Measurements from ENCODE around the gene GRIPAP1. TPM values are rescaled to one million over a fixed set of nuclear protein-coding genes. Genes with fewer than 3 reads are reported as not detected.

GRIPAP1 gene
- total and polyA plus RNA-seq, 2 experiments from 2014 or later, result 44.8 to 67.3 TPM

- peak overlapping the region; percentile 61 for H3K4me3 ChIP-seq
- H3K27ac ChIP-seq, result peak overlapping the region; percentile 74
- peaks cover 17% of the 10 kb centered on the region for H3K36me3 ChIP-seq
- TF ChIP-seq CTCF (IDR thresholded peaks at IDR 0.05; ENCODE audit: low read depth, low read length), result no peak
- peak in 1 of 2 donors; percentile 48 for DNase-seq (ENCODE audit: low read depth in 1 of 2, low spot score in 1 of 2)
- no peaks in the 10 kb centered on the region for H3K9me3 ChIP-seq (ENCODE audit: low read depth)
- peaks cover 21% of the 10 kb centered on the region for H3K4me1 ChIP-seq (ENCODE audit: low read depth)
- H3K27me3 ChIP-seq, result no peaks in the 10 kb centered on the region
Measured at GRCh38 chrX:49041744-49042580, 39.9 kb upstream of the GRIPAP1 start.

GRCh38 chrX:49040376-49040955, 38.4 kb upstream of the GRIPAP1 start:
- DNase-seq (ENCODE audit: low read depth in 1 of 2, low spot score in 1 of 2), result peak in 1 of 2 donors; percentile 38
- Histone ChIP-seq H3K27me3 (no peaks in the 10 kb centered on the region), H3K4me1 (ENCODE audit: low read depth) (peaks cover 21% of the 10 kb centered on the region), H3K36me3 (peaks cover 22% of the 10 kb centered on the region), H3K4me3 (peak overlapping the region; percentile 0), H3K27ac (peak overlapping the region; percentile 92), H3K9me3 (ENCODE audit: low read depth) (no peaks in the 10 kb centered on the region)
- no peak for TF ChIP-seq CTCF (IDR thresholded peaks at IDR 0.05; ENCODE audit: low read depth, low read length)

- H3K4me1 ChIP-seq (ENCODE audit: low read depth), result peaks cover 21% of the 10 kb centered on the region
- H3K4me3 ChIP-seq, result peak overlapping the region; percentile 0
- peaks cover 22% of the 10 kb centered on the region for H3K36me3 ChIP-seq
- H3K27me3 ChIP-seq, result no peaks in the 10 kb centered on the region
- TF ChIP-seq CTCF (IDR thresholded peaks at IDR 0.05; ENCODE audit: low read depth, low read length), result peak; percentile 14
- peak overlapping the region; percentile 92 for H3K27ac ChIP-seq
- no peaks in the 10 kb centered on the region for H3K9me3 ChIP-seq (ENCODE audit: low read depth)
- DNase-seq (ENCODE audit: low read depth in 1 of 2, low spot score in 1 of 2), result peak; percentile 91 to 95
Measured at GRCh38 chrX:49039598-49040375, 37.7 kb upstream of the GRIPAP1 start.

- Histone ChIP-seq H3K4me3 (no peak overlapping the region), H3K36me3 (peaks cover 34% of the 10 kb centered on the region), H3K9me3 (ENCODE audit: low read depth) (no peaks in the 10 kb centered on the region), H3K27ac (no peak overlapping the region), H3K27me3 (no peaks in the 10 kb centered on the region), H3K4me1 (ENCODE audit: low read depth) (peaks cover 21% of the 10 kb centered on the region)
- no peak for TF ChIP-seq CTCF (IDR thresholded peaks at IDR 0.05; ENCODE audit: low read depth, low read length)
- peak in 1 of 2 donors; percentile 50 for DNase-seq (ENCODE audit: low read depth in 1 of 2, low spot score in 1 of 2)
Measured at GRCh38 chrX:49037883-49038475, 35.9 kb upstream of the GRIPAP1 start.

- no peak overlapping the region for H3K4me3 ChIP-seq
- no peak overlapping the region for H3K27ac ChIP-seq
- no peaks in the 10 kb centered on the region for H3K27me3 ChIP-seq
- no peaks in the 10 kb centered on the region for H3K9me3 ChIP-seq (ENCODE audit: low read depth)
- H3K36me3 ChIP-seq, result peaks cover 15% of the 10 kb centered on the region
- no peak for DNase-seq (ENCODE audit: low read depth in 1 of 2, low spot score in 1 of 2)
- no peaks in the 10 kb centered on the region for H3K4me1 ChIP-seq (ENCODE audit: low read depth)
- no peak for TF ChIP-seq CTCF (IDR thresholded peaks at IDR 0.05; ENCODE audit: low read depth, low read length)
Measured at GRCh38 chrX:49030283-49030682, 28.2 kb upstream of the GRIPAP1 start.

All from cardiac muscle cell (in vitro differentiated cells and primary cell).